ENCODE results near the gene LARP7.

DNA sequence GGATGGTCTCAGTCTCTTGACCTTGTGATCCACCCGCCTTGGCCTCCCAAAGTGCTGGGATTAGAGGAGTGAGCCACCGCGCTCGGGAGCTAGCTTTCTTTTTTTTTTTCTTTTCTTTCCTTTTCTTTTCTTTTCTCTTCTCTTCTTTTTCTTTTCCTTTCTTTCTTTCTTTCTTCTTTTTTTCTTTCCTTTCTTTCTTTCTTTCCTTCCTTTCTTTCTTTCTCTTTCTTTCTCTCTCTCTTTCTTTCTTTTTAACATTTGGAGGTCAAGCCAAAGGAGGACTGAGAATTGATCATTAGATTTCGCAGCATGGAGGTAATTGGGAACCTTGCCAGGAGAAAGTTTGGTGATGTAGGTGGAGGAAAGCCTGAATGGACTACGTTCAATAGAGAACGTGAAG is 67.4 kb downstream of the LARP7 start:
- TF ChIP-seq POLR2A (IDR thresholded peaks at IDR 0.05; ENCODE audit: low read length) (no peak), GATA1 (IDR thresholded peaks at IDR 0.05; ENCODE audit: low read depth, low read length) (no peak)

All from erythroblast (primary cell).